Ascending aorta (tissue), 2 donors: ENCODE results near the gene BOLA3. TPM values are rescaled to one million over a fixed set of nuclear protein-coding genes. Genes with fewer than 3 reads are reported as not detected.

Source experiments
- DNase-seq, 2 donors: peaks; one replicate each; pipeline ENCODE4 v3.0.0-alpha.2; 2019; ENCODE audit warnings: low spot score in 2 of 2
- H3K27ac ChIP-seq, 2 donors: fragments of 200-600 bp; sonication (generic); one replicate each; pipeline ENCODE4 v1.5.1; 2016 to 2017; ENCODE audit warnings: mild to moderate bottlenecking in 1 of 2
- H3K27me3 ChIP-seq: fragments of 200-600 bp; sonication (generic); one replicate; pipeline ENCODE4 v1.5.1; 2017
- H3K36me3 ChIP-seq, 2 donors: fragments of 200-600 bp; sonication (generic); one replicate each; pipeline ENCODE4 v1.5.1; 2016
- H3K4me1 ChIP-seq, 2 donors: fragments of 200-600 bp; sonication (generic); one replicate each; pipeline ENCODE4 v1.5.1; 2016 to 2017; ENCODE audit warnings: mild to moderate bottlenecking in 1 of 2
- H3K4me3 ChIP-seq, 2 donors: fragments of 200-600 bp; sonication (generic); one replicate each; pipeline ENCODE4 v1.5.1; 2016 to 2017; ENCODE audit warnings: mild to moderate bottlenecking in 1 of 2
- H3K9me3 ChIP-seq, 2 donors: fragments of 200-600 bp; sonication (generic); one replicate each; pipeline ENCODE4 v1.5.1; 2016
- CTCF ChIP-seq, 3 experiments: fragments of 200-600 bp in 2 of 3; fragments of 450-650 bp in 1 of 3; sonication (generic) in 2 of 3; IDR thresholded peaks; one replicate each; pipeline ENCODE4 v1.5.1; 2016 to 2019; ENCODE audit warnings: antibody characterized with exemption in 3 of 3, mild to moderate bottlenecking in 1 of 3, moderate library complexity in 1 of 3
- intact Hi-C: fragments of 100-400 bp; cut with DNase I; formaldehyde crosslinking; loops from one replicate; pipeline ENCODE4 v1.15.1; 2023
- total RNA-seq: library from RNA; depleted of rRNA; stranded (reverse); fragments of >200 nt; gene quantifications from one replicate; pipeline ENCODE4 v1.1.0, GENCODE V29; 2016

The BOLA3 gene
- total RNA-seq, 1 donor from 2014 or later: 47.3 TPM

- intact Hi-C loops: loop anchor here (1.0 to 5.0 kb wide), 5 partner anchors 27 to 293 kb away; partner anchors contain the start of genes BOLA3, DGUOK and STAMBP
- TF ChIP-seq CTCF (IDR thresholded peaks at IDR 0.05): peak; percentile 57 to 79 (median 76)
These were observed 27.5 kb downstream of the BOLA3 start for GRCh38 chr2:74119912-74120825.

GRCh38 chr2:74119339-74119738 lies 28.4 kb downstream of the BOLA3 start:
- peak in 2 of 3 experiments; percentile 9 for TF ChIP-seq CTCF (IDR thresholded peaks at IDR 0.05)
- Histone ChIP-seq H3K27me3 (no peaks in the 10 kb centered on the region), H3K4me1 (no peaks in the 10 kb centered on the region), H3K9me3 (no peaks in the 10 kb centered on the region), H3K4me3 (peak overlapping the region; percentile 70 to 78), H3K36me3 (no peaks in the 10 kb centered on the region), H3K27ac (no peak overlapping the region)
- intact Hi-C loops: loop anchor here (5.0 kb wide), 1 partner anchor 143 kb away; no protein-coding TSS in a partner anchor
- DNase-seq: no peak

More at GRCh38 chr2:74119912-74120825, 27.5 kb downstream of the BOLA3 start:
- Histone ChIP-seq H3K9me3 (no peaks in the 10 kb centered on the region), H3K4me3 (peak overlapping the region; percentile 70 to 78), H3K27ac (peak overlapping the region; percentile 84 to 87), H3K4me1 (no peaks in the 10 kb centered on the region), H3K36me3 (no peaks in the 10 kb centered on the region), H3K27me3 (no peaks in the 10 kb centered on the region)
- peak in 1 of 2 donors; percentile 89 for DNase-seq

GRCh38 chr2:74111380-74111779 lies 36.3 kb downstream of the BOLA3 start:
- DNase-seq: no peak
- Histone ChIP-seq H3K27me3 (no peaks in the 10 kb centered on the region), H3K27ac (no peak overlapping the region), H3K36me3 (no peaks in the 10 kb centered on the region), H3K9me3 (no peaks in the 10 kb centered on the region), H3K4me1 (no peaks in the 10 kb centered on the region), H3K4me3 (no peak overlapping the region)
- intact Hi-C loops: no loop called here
- no peak for TF ChIP-seq CTCF (IDR thresholded peaks at IDR 0.05)

GRCh38 chr2:74110537-74110936 lies 37.2 kb downstream of the BOLA3 start:
- Histone ChIP-seq H3K9me3 (no peaks in the 10 kb centered on the region), H3K27ac (no peak overlapping the region), H3K4me1 (no peaks in the 10 kb centered on the region), H3K36me3 (no peaks in the 10 kb centered on the region), H3K27me3 (no peaks in the 10 kb centered on the region), H3K4me3 (no peak overlapping the region)
- no peak for TF ChIP-seq CTCF (IDR thresholded peaks at IDR 0.05)
- intact Hi-C loops: no loop called here
- DNase-seq: no peak

GRCh38 chr2:74109551-74109950 lies 38.2 kb downstream of the BOLA3 start:
- Histone ChIP-seq H3K9me3 (no peaks in the 10 kb centered on the region), H3K36me3 (no peaks in the 10 kb centered on the region), H3K4me1 (no peaks in the 10 kb centered on the region), H3K27ac (no peak overlapping the region), H3K4me3 (no peak overlapping the region), H3K27me3 (no peaks in the 10 kb centered on the region)
- DNase-seq: no peak
- intact Hi-C loops: no loop called here
- no peak for TF ChIP-seq CTCF (IDR thresholded peaks at IDR 0.05)
